CD4-positive, alpha-beta T cell treated with Interferon alpha-2 for 1 hour (primary cell): ENCODE measurements around the gene WHRN.

Experiments
- DNase-seq, 2 donors: peaks; one replicate each; pipeline ENCODE4 v3.0.0-alpha.2; 2020 to 2022

The WHRN gene

DNA sequence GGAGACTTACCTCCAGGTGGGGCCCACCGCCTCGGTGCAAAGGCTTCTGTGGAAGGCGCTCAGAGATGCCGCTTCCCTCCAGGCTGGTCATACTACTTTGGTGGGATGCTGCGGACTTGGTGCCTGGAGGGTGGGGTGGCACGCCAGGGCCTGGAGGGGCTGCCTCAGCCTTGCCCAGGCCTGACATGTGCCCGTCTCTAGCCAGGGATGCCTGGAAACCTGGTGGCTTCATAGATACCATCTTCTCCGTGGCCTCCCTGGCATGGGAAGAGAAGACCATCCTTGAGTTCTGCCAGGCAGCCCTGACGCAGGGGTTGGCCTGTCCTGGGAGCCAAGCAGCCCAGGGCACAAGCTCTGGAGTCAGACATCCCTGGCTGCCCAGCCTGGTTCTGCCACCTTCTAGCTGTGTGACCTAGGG lies 147.4 kb downstream of the WHRN start:
- DNase-seq = no peak

DNA sequence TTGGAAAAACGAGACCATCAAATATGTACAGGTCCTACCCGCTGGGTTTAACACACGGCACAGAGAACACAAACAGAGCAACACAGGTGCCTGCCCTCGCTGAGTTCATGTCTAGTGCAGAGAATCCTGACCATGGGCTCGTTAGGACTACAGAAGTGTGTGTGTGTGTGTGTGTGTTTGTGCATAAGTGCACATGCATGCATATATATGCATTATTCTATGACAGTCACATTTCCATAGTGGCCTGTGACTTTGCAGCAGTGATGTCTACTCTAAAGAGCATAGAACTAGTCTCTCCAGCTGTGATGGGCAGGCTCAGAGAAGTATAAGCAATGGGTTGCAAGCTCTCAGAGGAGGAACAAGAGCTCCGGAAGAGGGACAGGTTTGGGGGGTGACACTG lies 147.9 kb downstream of the WHRN start:
- no peak for DNase-seq

DNA sequence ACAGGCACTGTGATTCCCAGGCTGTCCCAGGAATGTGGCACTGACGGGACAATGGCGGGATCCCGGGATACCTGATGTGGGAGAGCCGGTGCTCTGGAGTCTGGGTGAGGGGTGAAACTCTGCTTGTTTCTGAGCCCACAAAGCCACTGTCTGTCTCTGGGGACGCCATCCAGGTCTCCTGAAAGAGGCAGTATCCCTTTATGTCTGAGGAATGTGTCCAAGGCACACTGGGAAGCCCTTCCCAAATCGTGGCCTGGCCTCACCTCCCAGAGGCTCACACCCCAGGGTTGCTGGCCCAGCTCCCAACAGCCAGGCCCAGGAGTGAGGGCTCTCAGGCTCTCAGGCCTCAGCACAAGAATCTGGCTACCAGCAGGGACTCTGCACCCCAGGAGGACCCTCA lies 148.5 kb downstream of the WHRN start:
- no peak for DNase-seq

DNA sequence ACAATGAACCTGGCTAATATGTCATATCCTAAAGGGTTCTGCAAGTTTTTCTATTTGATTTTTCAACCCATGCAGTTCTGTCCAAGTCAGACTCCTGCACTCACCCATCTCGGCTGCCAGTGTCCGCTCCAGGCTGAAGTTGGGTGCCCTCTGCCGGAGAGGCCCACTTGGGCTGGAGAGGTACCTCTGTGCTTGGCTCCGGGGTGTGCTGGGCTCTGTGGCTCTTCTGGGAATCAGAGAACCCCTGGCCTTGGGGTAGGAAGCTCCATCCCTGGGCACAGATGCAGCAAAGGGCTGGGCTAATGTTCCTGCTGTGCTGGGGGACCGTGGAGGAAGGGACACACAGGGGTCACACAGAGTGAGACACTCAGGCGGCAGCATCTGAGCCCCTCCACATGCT lies 149.5 kb downstream of the WHRN start:
- no peak for DNase-seq
